Activated CD4-positive, alpha-beta memory T cell treated with anti-CD3 and anti-CD28 coated beads for 36 hours (primary cell): Measurements from ENCODE around the gene DPYD. TPM values are rescaled to one million over a fixed set of nuclear protein-coding genes. Genes with fewer than 3 reads are reported as not detected.

Experiments
- CTCF ChIA-PET: fragments of 350-600 bp; sonication (Branson Sonifier 250); formaldehyde crosslinking; loops from one replicate; lab custom pipeline; 2021; ENCODE audit warnings: antibody characterized with exemption, inconsistent platforms; lab: Charles Lee
- POLR2A ChIA-PET: fragments of 350-600 bp; sonication (Branson Sonifier 250); formaldehyde crosslinking; loops from one replicate; lab custom pipeline; 2021; ENCODE audit warnings: antibody characterized with exemption; lab: Charles Lee
- DNase-seq: peaks from one replicate; pipeline ENCODE4 v3.0.0-alpha.2; 2020
- H3K27ac Mint-ChIP-seq: one replicate; pipeline ENCODE4 v1.8.0; 2021; ENCODE audit warnings: mixed read lengths
- H3K27me3 Mint-ChIP-seq: one replicate; pipeline ENCODE4 v1.8.0; 2021; ENCODE audit warnings: mixed read lengths
- H3K36me3 Mint-ChIP-seq: one replicate; pipeline ENCODE4 v1.8.0; 2021; ENCODE audit warnings: mixed read lengths
- H3K4me1 Mint-ChIP-seq: one replicate; pipeline ENCODE4 v1.8.0; 2021; ENCODE audit warnings: low read depth, mixed read lengths
- H3K4me3 Mint-ChIP-seq: one replicate; pipeline ENCODE4 v1.8.0; 2021; ENCODE audit warnings: mild to moderate bottlenecking, mixed read lengths
- H3K9me3 Mint-ChIP-seq: one replicate; pipeline ENCODE4 v1.8.0; 2021; ENCODE audit warnings: mixed read lengths
- intact Hi-C: fragments of 100-400 bp; cut with micrococcal nuclease; formaldehyde crosslinking; loops from one replicate; pipeline ENCODE4 v1.15.1; 2023
- total RNA-seq, 2 experiments: library from RNA; stranded (reverse); gene quantifications; one replicate each; pipeline ENCODE4 v1.2.3, GENCODE V29; 2021

Gene DPYD
- total RNA-seq, 2 experiments from 2014 or later: 11.8 to 12.2 TPM

- DNase-seq: no peak
- Mint-ChIP-seq H3K4me1 (peaks cover 3% of the 10 kb centered on the region), H3K27me3 (no peaks in the 10 kb centered on the region), H3K27ac (no peak overlapping the region), H3K9me3 (no peaks in the 10 kb centered on the region), H3K36me3 (no peaks in the 10 kb centered on the region), H3K4me3 (no peak overlapping the region)
- CTCF ChIA-PET: no interaction called here
- POLR2A ChIA-PET: no interaction called here
- intact Hi-C loops: no loop called here
These were observed 536.4 kb downstream of the DPYD start for GRCh38 chr1:97384294-97384968.

- POLR2A ChIA-PET: no interaction called here
These were observed 537.0 kb downstream of the DPYD start for GRCh38 chr1:97383797-97384196.

GRCh38 chr1:97382206-97382605 is 538.6 kb downstream of the DPYD start:
- POLR2A ChIA-PET: no interaction called here

More at GRCh38 chr1:97383797-97384196, 537.0 kb downstream of the DPYD start:
- CTCF ChIA-PET: no interaction called here
- Mint-ChIP-seq H3K9me3 (no peaks in the 10 kb centered on the region), H3K27me3 (no peaks in the 10 kb centered on the region), H3K4me3 (no peak overlapping the region), H3K36me3 (peaks cover 1% of the 10 kb centered on the region), H3K27ac (no peak overlapping the region), H3K4me1 (peaks cover 3% of the 10 kb centered on the region)
- DNase-seq: no peak
- intact Hi-C loops: no loop called here

GRCh38 chr1:97379387-97380075 is 541.3 kb downstream of the DPYD start:
- Mint-ChIP-seq H3K4me1 (peaks cover 5% of the 10 kb centered on the region), H3K9me3 (no peaks in the 10 kb centered on the region), H3K4me3 (no peak overlapping the region), H3K27me3 (no peaks in the 10 kb centered on the region), H3K36me3 (peaks cover 4% of the 10 kb centered on the region), H3K27ac (no peak overlapping the region)
- intact Hi-C loops: no loop called here
- no peak for DNase-seq
- POLR2A ChIA-PET: no interaction called here
- CTCF ChIA-PET: no interaction called here

More at GRCh38 chr1:97382206-97382605, 538.6 kb downstream of the DPYD start:
- Mint-ChIP-seq H3K4me3 (no peak overlapping the region), H3K9me3 (no peaks in the 10 kb centered on the region), H3K27me3 (no peaks in the 10 kb centered on the region), H3K4me1 (peaks cover 5% of the 10 kb centered on the region), H3K27ac (no peak overlapping the region), H3K36me3 (peaks cover 4% of the 10 kb centered on the region)
- CTCF ChIA-PET: no interaction called here
- intact Hi-C loops: no loop called here
- no peak for DNase-seq

GRCh38 chr1:97378596-97378995 is 542.2 kb downstream of the DPYD start:
- no peak overlapping the region for H3K27ac Mint-ChIP-seq
- DNase-seq: no peak
- ChIA-PET CTCF (no interaction called here), POLR2A (no interaction called here)
- H3K4me1 Mint-ChIP-seq: peaks cover 5% of the 10 kb centered on the region
- H3K9me3 Mint-ChIP-seq: no peaks in the 10 kb centered on the region
- H3K36me3 Mint-ChIP-seq: peaks cover 5% of the 10 kb centered on the region
- intact Hi-C loops: no loop called here
- H3K27me3 Mint-ChIP-seq: no peaks in the 10 kb centered on the region
- H3K4me3 Mint-ChIP-seq: no peak overlapping the region

- peaks cover 12% of the 10 kb centered on the region for H3K36me3 Mint-ChIP-seq
- no peaks in the 10 kb centered on the region for H3K27me3 Mint-ChIP-seq
- POLR2A ChIA-PET: no interaction called here
- no peak overlapping the region for H3K4me3 Mint-ChIP-seq
- peaks cover 5% of the 10 kb centered on the region for H3K4me1 Mint-ChIP-seq
- no peaks in the 10 kb centered on the region for H3K9me3 Mint-ChIP-seq
- CTCF ChIA-PET: interaction anchor here (0.6 to 1.1 kb wide), 2 partner anchors 148 to 1589 kb away, joined by 3 read pairs; no protein-coding TSS in a partner anchor
- intact Hi-C loops: no loop called here
- no peak overlapping the region for H3K27ac Mint-ChIP-seq
- no peak for DNase-seq
These were observed 543.3 kb downstream of the DPYD start for GRCh38 chr1:97377432-97378034.

- Mint-ChIP-seq H3K27me3 (no peaks in the 10 kb centered on the region), H3K27ac (no peak overlapping the region), H3K36me3 (peaks cover 27% of the 10 kb centered on the region), H3K4me3 (no peak overlapping the region), H3K9me3 (no peaks in the 10 kb centered on the region), H3K4me1 (peaks cover 2% of the 10 kb centered on the region)
- ChIA-PET POLR2A (no interaction called here), CTCF (no interaction called here)
- DNase-seq: no peak
- intact Hi-C loops: no loop called here
These were observed 547.8 kb downstream of the DPYD start for GRCh38 chr1:97373000-97373399.

- intact Hi-C loops: no loop called here
- Mint-ChIP-seq H3K36me3 (peaks cover 26% of the 10 kb centered on the region), H3K4me3 (no peak overlapping the region), H3K27ac (no peak overlapping the region), H3K27me3 (no peaks in the 10 kb centered on the region), H3K4me1 (peaks cover under 1% of the 10 kb centered on the region), H3K9me3 (no peaks in the 10 kb centered on the region)
- POLR2A ChIA-PET: no interaction called here
- CTCF ChIA-PET: no interaction called here
- DNase-seq: no peak
These were observed 548.3 kb downstream of the DPYD start for GRCh38 chr1:97372531-97372930.

GRCh38 chr1:97368296-97368695 is 552.5 kb downstream of the DPYD start:
- no peak overlapping the region for H3K4me3 Mint-ChIP-seq
- CTCF ChIA-PET: no interaction called here
- H3K27ac Mint-ChIP-seq: no peak overlapping the region
- H3K27me3 Mint-ChIP-seq: no peaks in the 10 kb centered on the region
- no peaks in the 10 kb centered on the region for H3K4me1 Mint-ChIP-seq
- intact Hi-C loops: no loop called here
- POLR2A ChIA-PET: no interaction called here
- DNase-seq: no peak
- H3K9me3 Mint-ChIP-seq: no peaks in the 10 kb centered on the region
- H3K36me3 Mint-ChIP-seq: peaks cover 40% of the 10 kb centered on the region

- H3K36me3 Mint-ChIP-seq: peaks cover 41% of the 10 kb centered on the region
- H3K27me3 Mint-ChIP-seq: no peaks in the 10 kb centered on the region
- DNase-seq: no peak
- no peak overlapping the region for H3K4me3 Mint-ChIP-seq
- POLR2A ChIA-PET: interaction anchor here (0.6 kb wide), 1 partner anchor 26 kb away, joined by 6 read pairs; no protein-coding TSS in a partner anchor
- intact Hi-C loops: no loop called here
- H3K4me1 Mint-ChIP-seq: no peaks in the 10 kb centered on the region
- CTCF ChIA-PET: no interaction called here
- H3K27ac Mint-ChIP-seq: no peak overlapping the region
- no peaks in the 10 kb centered on the region for H3K9me3 Mint-ChIP-seq
These were observed 553.9 kb downstream of the DPYD start for GRCh38 chr1:97366984-97367383.

- peaks cover 41% of the 10 kb centered on the region for H3K36me3 Mint-ChIP-seq
- no peak for DNase-seq
These were observed 555.8 kb downstream of the DPYD start for GRCh38 chr1:97365026-97365425.

GRCh38 chr1:97364086-97364485 is 556.7 kb downstream of the DPYD start:
- no peak overlapping the region for H3K27ac Mint-ChIP-seq
- intact Hi-C loops: no loop called here
- H3K9me3 Mint-ChIP-seq: no peaks in the 10 kb centered on the region
- CTCF ChIA-PET: no interaction called here
- DNase-seq: no peak
- H3K4me1 Mint-ChIP-seq: no peaks in the 10 kb centered on the region
- POLR2A ChIA-PET: no interaction called here
- H3K27me3 Mint-ChIP-seq: no peaks in the 10 kb centered on the region
- peaks cover 44% of the 10 kb centered on the region for H3K36me3 Mint-ChIP-seq
- no peak overlapping the region for H3K4me3 Mint-ChIP-seq

More at GRCh38 chr1:97365026-97365425, 555.8 kb downstream of the DPYD start:
- ChIA-PET CTCF (no interaction called here), POLR2A (no interaction called here)
- Mint-ChIP-seq H3K9me3 (no peaks in the 10 kb centered on the region), H3K27ac (no peak overlapping the region), H3K4me1 (no peaks in the 10 kb centered on the region), H3K4me3 (no peak overlapping the region), H3K27me3 (no peaks in the 10 kb centered on the region)
- intact Hi-C loops: no loop called here
